PC-9 (cell line): ENCODE data around the gene C9orf78. TPM values are rescaled to one million over a fixed set of nuclear protein-coding genes. Genes with fewer than 3 reads are reported as not detected.

Experiments
- BruUV-seq: library from RNA; stranded (reverse); fragments of 400-500 nt; replicated peaks from 2 replicates; lab custom pipeline; 2021; lab: Mats Ljungman, UMichigan
- CTCF ChIA-PET: fragments of 300-600 bp; sonication (Branson Sonifier 250); formaldehyde crosslinking; loops from one replicate; lab custom pipeline; 2022; ENCODE audit warnings: antibody characterized with exemption; lab: Charles Lee
- POLR2A ChIA-PET: fragments of 300-600 bp; sonication (Branson Sonifier 250); formaldehyde crosslinking; loops from one replicate; lab custom pipeline; 2022; ENCODE audit warnings: antibody characterized with exemption; ENCODE audit not compliant: unreplicated experiment; lab: Charles Lee
- DNase-seq, 2 experiments: peaks; one replicate each; pipeline versions ENCODE4 v3.0.0 to v3.0.0-alpha.2; 2015 to 2022; ENCODE audit warnings: mixed read lengths in 1 of 2
- H2AFZ ChIP-seq: fragments of 200-600 bp; sonication (generic); 2 replicates; pipeline ENCODE4 v1.8.1; 2017; ENCODE audit warnings: antibody characterized with exemption
- H3F3A ChIP-seq: fragments of 200-600 bp; sonication (generic); 2 replicates; pipeline ENCODE4 v1.8.1; 2017; ENCODE audit warnings: antibody characterized with exemption, mild to moderate bottlenecking, low read depth; ENCODE audit not compliant: insufficient read depth
- H3K27ac ChIP-seq: fragments of 200-600 bp; sonication (generic); 2 replicates; pipeline ENCODE4 v1.6.1; 2016; ENCODE audit warnings: mixed run types
- H3K27me3 ChIP-seq: fragments of 200-600 bp; sonication (generic); 2 replicates; pipeline ENCODE4 v1.6.1; 2016; ENCODE audit warnings: low read depth, mixed run types; ENCODE audit not compliant: insufficient read depth
- H3K36me3 ChIP-seq: fragments of 200-600 bp; sonication (generic); 2 replicates; pipeline ENCODE4 v1.6.1; 2016; ENCODE audit warnings: low read depth, mixed run types
- H3K4me1 ChIP-seq: fragments of 200-600 bp; sonication (generic); replicated peaks from 2 replicates; pipeline ENCODE4 v1.6.1; 2016; ENCODE audit warnings: mixed run types; ENCODE audit not compliant: insufficient read depth
- H3K4me2 ChIP-seq: fragments of 200-600 bp; sonication (generic); 2 replicates; pipeline ENCODE4 v1.6.1; 2017; ENCODE audit warnings: mixed run types
- H3K4me3 ChIP-seq: fragments of 200-600 bp; sonication (generic); 2 replicates; pipeline ENCODE4 v1.6.1; 2016; ENCODE audit warnings: mixed run types
- H3K79me2 ChIP-seq: fragments of 200-600 bp; sonication (generic); 2 replicates; pipeline ENCODE4 v1.6.1; 2017; ENCODE audit warnings: low read depth, mixed run types
- H3K9me2 ChIP-seq: fragments of 200-600 bp; sonication (generic); 2 replicates; pipeline ENCODE4 v1.8.1; 2017; ENCODE audit warnings: mild to moderate bottlenecking; ENCODE audit not compliant: insufficient read depth
- H3K9me3 ChIP-seq: fragments of 200-600 bp; sonication (generic); 2 replicates; pipeline ENCODE4 v1.8.1; 2016; ENCODE audit warnings: low read depth; ENCODE audit not compliant: insufficient read depth
- H4K20me1 ChIP-seq: fragments of 200-600 bp; sonication (generic); 2 replicates; pipeline ENCODE4 v1.8.1; 2017; ENCODE audit not compliant: insufficient read depth
- CTCF ChIP-seq: fragments of 200-600 bp; sonication (generic); conservative IDR thresholded peaks from 2 replicates; pipeline ENCODE4 v1.6.1; 2017; ENCODE audit warnings: mixed run types, antibody characterized with exemption, mild to moderate bottlenecking, moderate library complexity
- EZH2 ChIP-seq: fragments of 200-600 bp; sonication (generic); IDR thresholded peaks from 2 replicates; pipeline ENCODE4 v1.8.0; 2017; ENCODE audit warnings: antibody characterized with exemption, low read depth
- intact Hi-C: fragments of 100-400 bp; cut with micrococcal nuclease; formaldehyde crosslinking; loops from one replicate; pipeline ENCODE4 v1.10.0; 2022; ENCODE audit not compliant: unreplicated experiment
- total RNA-seq: library from RNA; stranded (reverse); gene quantifications from 2 replicates; pipeline ENCODE4 v1.2.3, GENCODE V29; 2021

C9orf78 gene
- total RNA-seq, 1 experiment from 2014 or later, result 51.7 TPM

- no peak for DNase-seq
- Histone ChIP-seq H3K4me2 (no peak overlapping the region), H2AFZ (no peak overlapping the region), H4K20me1 (peaks cover 2% of the 10 kb centered on the region; the same call in 1 of the 2 replicates), H3K79me2 (no peaks in the 10 kb centered on the region), H3K4me1 (no peaks in the 10 kb centered on the region), H3K4me3 (no peak overlapping the region), H3F3A (peaks cover 15% of the 10 kb centered on the region; the same call in 1 of the 2 replicates), H3K36me3 (peaks cover 13% of the 10 kb centered on the region; the same call in 1 of the 2 replicates), H3K9me3 (no peaks in the 10 kb centered on the region), H3K27me3 (no peaks in the 10 kb centered on the region), H3K27ac (no peak overlapping the region), H3K9me2 (no peaks in the 10 kb centered on the region)
- CTCF ChIA-PET, result no interaction called here
- POLR2A ChIA-PET, result interaction anchor here (0.6 kb wide), 1 partner anchor 433 kb away, joined by 3 read pairs; no protein-coding TSS in a partner anchor
- no TSS peak for BruUV-seq
- TF ChIP-seq EZH2 (no peak), CTCF (no peak)
- intact Hi-C loops, result no loop called here
Observed at GRCh38 chr9:129812385-129812784, 22.7 kb downstream of the C9orf78 start.

GRCh38 chr9:129811967-129812363 is 23.1 kb downstream of the C9orf78 start:
- Histone ChIP-seq H2AFZ (no peak overlapping the region), H3K36me3 (peaks cover 9% of the 10 kb centered on the region; the same call in 1 of the 2 replicates), H3K79me2 (no peaks in the 10 kb centered on the region), H3K27ac (no peak overlapping the region), H4K20me1 (peaks cover 2% of the 10 kb centered on the region; the same call in 1 of the 2 replicates), H3K4me2 (no peak overlapping the region), H3K4me1 (no peaks in the 10 kb centered on the region), H3K9me2 (no peaks in the 10 kb centered on the region), H3K4me3 (no peak overlapping the region), H3F3A (peaks cover 15% of the 10 kb centered on the region; the same call in 1 of the 2 replicates), H3K9me3 (no peaks in the 10 kb centered on the region), H3K27me3 (no peaks in the 10 kb centered on the region)
- no TSS peak for BruUV-seq
- intact Hi-C loops, result no loop called here
- no peak for DNase-seq
- TF ChIP-seq EZH2, result no peak
- TF ChIP-seq CTCF, result no peak
- ChIA-PET POLR2A (interaction anchor here (0.6 kb wide), 1 partner anchor 433 kb away, joined by 3 read pairs; no protein-coding TSS in a partner anchor), CTCF (no interaction called here)

- Histone ChIP-seq H3F3A (peaks cover 15% of the 10 kb centered on the region; the same call in 1 of the 2 replicates), H3K27me3 (no peaks in the 10 kb centered on the region), H3K36me3 (no peaks in the 10 kb centered on the region), H3K79me2 (no peaks in the 10 kb centered on the region), H3K9me2 (no peaks in the 10 kb centered on the region), H3K4me2 (no peak overlapping the region), H3K4me1 (no peaks in the 10 kb centered on the region), H3K27ac (no peak overlapping the region), H3K4me3 (no peak overlapping the region), H4K20me1 (peaks cover 2% of the 10 kb centered on the region; the same call in 1 of the 2 replicates), H2AFZ (no peak overlapping the region), H3K9me3 (no peaks in the 10 kb centered on the region)
- DNase-seq, result no peak
- POLR2A ChIA-PET, result no interaction called here
- no TSS peak for BruUV-seq
- intact Hi-C loops, result no loop called here
- TF ChIP-seq EZH2 (no peak), CTCF (no peak)
- CTCF ChIA-PET, result no interaction called here
Observed at GRCh38 chr9:129810788-129811187, 24.3 kb downstream of the C9orf78 start.
